Measurements from ENCODE around the gene NR2F1.

The NR2F1 gene

DNA sequence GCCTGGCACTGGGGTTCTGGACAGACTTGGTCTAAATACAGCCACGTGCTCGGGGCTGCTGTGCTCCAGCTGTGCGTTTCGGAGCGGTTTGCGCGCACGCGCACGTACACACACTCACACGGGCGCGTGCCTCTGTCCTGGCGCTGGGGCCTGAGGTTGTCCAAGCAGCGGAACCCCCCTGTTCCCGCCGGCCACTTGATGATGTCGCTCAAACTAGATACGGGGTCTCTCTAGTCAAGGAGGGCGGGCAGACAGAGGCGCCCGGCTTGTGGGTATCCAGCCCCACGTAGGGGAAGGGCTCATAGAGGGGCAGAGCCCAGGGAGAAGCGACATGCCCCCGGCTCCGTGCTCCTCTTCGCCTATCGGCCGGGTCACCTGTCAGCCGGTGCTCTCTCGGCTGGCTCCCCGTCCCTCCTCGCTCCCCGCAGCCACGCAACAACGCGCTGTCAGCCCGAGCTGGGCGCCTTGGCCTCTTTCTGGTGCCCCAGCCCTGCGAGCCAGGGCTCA is 10.9 kb upstream of the NR2F1 start:
- Histone ChIP-seq H3K9me3 (ENCODE audit: control insufficient read depth, insufficient read depth, low read length) (no peaks in the 10 kb centered on the region), H3K36me3 (ENCODE audit: control insufficient read depth, insufficient read depth, low read length) (no peaks in the 10 kb centered on the region), H3K27ac (ENCODE audit: low read length) (no peak overlapping the region), H3K4me1 (ENCODE audit: control insufficient read depth, insufficient read depth, low read length) (peaks cover 4% of the 10 kb centered on the region), H3K27me3 (ENCODE audit: control insufficient read depth, insufficient read depth, low read length) (peaks cover 77% of the 10 kb centered on the region), H3K4me3 (ENCODE audit: low read length) (no peak overlapping the region; the same call in 1 of the 2 replicates)
- DNase-seq (ENCODE audit: low read depth, low spot score): no peak
- no CpG with 5 or more reads among the region's 40 CpGs for WGBS (ENCODE audit: insufficient coverage, insufficient read length)

GRCh38 chr5:93572608-93573353 is 10.2 kb upstream of the NR2F1 start:
- DNase-seq (ENCODE audit: low read depth, low spot score): no peak
- Histone ChIP-seq H3K27ac (ENCODE audit: low read length) (no peak overlapping the region), H3K36me3 (ENCODE audit: control insufficient read depth, insufficient read depth, low read length) (no peaks in the 10 kb centered on the region), H3K27me3 (ENCODE audit: control insufficient read depth, insufficient read depth, low read length) (peaks cover 83% of the 10 kb centered on the region), H3K4me3 (ENCODE audit: low read length) (peak overlapping the region; percentile 20; the same call in 1 of the 2 replicates), H3K9me3 (ENCODE audit: control insufficient read depth, insufficient read depth, low read length) (no peaks in the 10 kb centered on the region), H3K4me1 (ENCODE audit: control insufficient read depth, insufficient read depth, low read length) (peaks cover 4% of the 10 kb centered on the region)
- WGBS (ENCODE audit: insufficient coverage, insufficient read length): no CpG with 5 or more reads among the region's 45 CpGs

DNA sequence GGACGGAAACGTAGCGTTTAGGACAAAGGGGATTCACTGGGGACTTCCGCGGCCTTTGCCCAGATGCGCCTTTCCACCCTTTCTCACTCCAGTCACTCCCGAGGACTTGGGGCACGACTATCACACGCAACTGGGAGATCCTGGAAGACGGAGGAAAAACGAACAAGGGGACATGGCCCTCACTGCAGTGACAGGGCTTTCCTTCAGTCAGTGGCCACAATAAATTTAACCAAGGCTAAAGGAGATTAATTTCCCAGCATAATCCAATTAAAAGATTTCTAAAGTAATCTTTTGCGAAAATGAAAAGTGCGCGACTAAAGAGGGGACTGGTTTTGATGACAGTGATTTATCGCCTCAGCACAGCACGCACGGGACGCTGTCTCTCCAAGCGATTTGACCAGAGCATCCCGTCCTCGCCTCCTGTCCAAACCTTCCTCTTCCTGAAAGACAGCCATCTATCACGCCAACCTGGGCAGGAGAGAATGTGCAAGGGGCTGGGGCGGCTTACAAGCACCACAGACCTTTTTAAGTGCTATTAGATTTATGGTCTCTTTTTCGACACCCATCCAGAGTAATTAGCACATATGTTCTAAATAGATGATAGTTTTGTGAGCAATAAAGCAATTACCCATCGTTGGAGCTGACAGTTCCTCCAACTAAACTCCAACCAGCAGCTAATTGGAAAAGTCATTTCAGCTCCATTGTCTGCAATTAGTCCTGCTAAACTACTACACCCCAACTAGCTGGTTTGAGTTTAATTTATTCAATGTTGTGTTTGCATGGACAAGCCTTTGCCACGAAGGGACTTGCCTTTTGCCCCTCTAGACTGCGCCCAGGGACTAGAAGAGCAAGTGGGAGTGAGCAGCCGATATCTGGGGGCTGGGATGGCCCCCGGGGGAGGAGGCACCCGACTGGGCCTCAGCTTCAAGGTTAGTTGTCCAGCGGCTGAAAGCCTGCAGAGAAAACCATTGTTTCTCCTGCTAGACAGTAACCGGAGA is 9.4 kb upstream of the NR2F1 start:
- Histone ChIP-seq H3K36me3 (ENCODE audit: control insufficient read depth, insufficient read depth, low read length) (no peaks in the 10 kb centered on the region), H3K9me3 (ENCODE audit: control insufficient read depth, insufficient read depth, low read length) (no peaks in the 10 kb centered on the region), H3K4me1 (ENCODE audit: control insufficient read depth, insufficient read depth, low read length) (peaks cover 4% of the 10 kb centered on the region), H3K4me3 (ENCODE audit: low read length) (no peak overlapping the region; the same call in 1 of the 2 replicates), H3K27me3 (ENCODE audit: control insufficient read depth, insufficient read depth, low read length) (peaks cover 91% of the 10 kb centered on the region), H3K27ac (ENCODE audit: low read length) (no peak overlapping the region)
- DNase-seq (ENCODE audit: low read depth, low spot score): no peak
- no CpG with 5 or more reads among the region's 32 CpGs for WGBS (ENCODE audit: insufficient coverage, insufficient read length)

- H3K27ac ChIP-seq (ENCODE audit: low read length): no peak overlapping the region
- WGBS (ENCODE audit: insufficient coverage, insufficient read length): no CpG with 5 or more reads among the region's 12 CpGs
- no peak for DNase-seq (ENCODE audit: low read depth, low spot score)
- H3K9me3 ChIP-seq (ENCODE audit: control insufficient read depth, insufficient read depth, low read length): no peaks in the 10 kb centered on the region
- H3K27me3 ChIP-seq (ENCODE audit: control insufficient read depth, insufficient read depth, low read length): peaks cover 89% of the 10 kb centered on the region
- peaks cover 4% of the 10 kb centered on the region for H3K4me1 ChIP-seq (ENCODE audit: control insufficient read depth, insufficient read depth, low read length)
- no peak overlapping the region for H3K4me3 ChIP-seq (ENCODE audit: low read length)
- no peaks in the 10 kb centered on the region for H3K36me3 ChIP-seq (ENCODE audit: control insufficient read depth, insufficient read depth, low read length)
These were observed 8.3 kb upstream of the NR2F1 start for GRCh38 chr5:93574491-93575305.

GRCh38 chr5:93575461-93576414 is 7.3 kb upstream of the NR2F1 start:
- no peaks in the 10 kb centered on the region for H3K9me3 ChIP-seq (ENCODE audit: control insufficient read depth, insufficient read depth, low read length)
- peaks cover 5% of the 10 kb centered on the region for H3K4me1 ChIP-seq (ENCODE audit: control insufficient read depth, insufficient read depth, low read length)
- no peaks in the 10 kb centered on the region for H3K36me3 ChIP-seq (ENCODE audit: control insufficient read depth, insufficient read depth, low read length)
- no peak overlapping the region for H3K27ac ChIP-seq (ENCODE audit: low read length)
- H3K27me3 ChIP-seq (ENCODE audit: control insufficient read depth, insufficient read depth, low read length): peaks cover 91% of the 10 kb centered on the region
- WGBS (ENCODE audit: insufficient coverage, insufficient read length): no CpG with 5 or more reads among the region's 6 CpGs
- no peak overlapping the region for H3K4me3 ChIP-seq (ENCODE audit: low read length)
- DNase-seq (ENCODE audit: low read depth, low spot score): no peak

- H3K9me3 ChIP-seq (ENCODE audit: control insufficient read depth, insufficient read depth, low read length): no peaks in the 10 kb centered on the region
- no peak overlapping the region for H3K4me3 ChIP-seq (ENCODE audit: low read length)
- H3K27me3 ChIP-seq (ENCODE audit: control insufficient read depth, insufficient read depth, low read length): peaks cover 83% of the 10 kb centered on the region
- peaks cover 5% of the 10 kb centered on the region for H3K4me1 ChIP-seq (ENCODE audit: control insufficient read depth, insufficient read depth, low read length)
- H3K27ac ChIP-seq (ENCODE audit: low read length): no peak overlapping the region
- DNase-seq (ENCODE audit: low read depth, low spot score): no peak
- no CpG with 5 or more reads among the region's 9 CpGs for WGBS (ENCODE audit: insufficient coverage, insufficient read length)
- H3K36me3 ChIP-seq (ENCODE audit: control insufficient read depth, insufficient read depth, low read length): no peaks in the 10 kb centered on the region
These were observed 5.8 kb upstream of the NR2F1 start for GRCh38 chr5:93576994-93577853.

- no peak for DNase-seq (ENCODE audit: low read depth, low spot score)
- no peaks in the 10 kb centered on the region for H3K9me3 ChIP-seq (ENCODE audit: control insufficient read depth, insufficient read depth, low read length)
- H3K4me1 ChIP-seq (ENCODE audit: control insufficient read depth, insufficient read depth, low read length): peaks cover 3% of the 10 kb centered on the region; the same call in 1 of the 2 replicates
- peaks cover 76% of the 10 kb centered on the region for H3K27me3 ChIP-seq (ENCODE audit: control insufficient read depth, insufficient read depth, low read length)
- H3K36me3 ChIP-seq (ENCODE audit: control insufficient read depth, insufficient read depth, low read length): no peaks in the 10 kb centered on the region
- WGBS (ENCODE audit: insufficient coverage, insufficient read length): no CpG with 5 or more reads among the region's 25 CpGs
- H3K27ac ChIP-seq (ENCODE audit: low read length): no peak overlapping the region
- H3K4me3 ChIP-seq (ENCODE audit: low read length): no peak overlapping the region
These were observed 4.9 kb upstream of the NR2F1 start for GRCh38 chr5:93577854-93578812.

Measured in iPS DF 6.9 (cell line).